IMR-90 (cell line): ENCODE data around the gene DIAPH2.

Experiments
- BHLHE40 ChIP-seq: fragments of 150-350 bp; IDR thresholded peaks from 2 replicates; pipeline ENCODE4 v1.6.1; 2016; ENCODE audit warnings: mild to moderate bottlenecking, low read depth, low read length
- MXI1 ChIP-seq: IDR thresholded peaks from 2 replicates; pipeline ENCODE4 v1.6.1; 2012; ENCODE audit warnings: low read depth, mild to moderate bottlenecking, low read length, moderate library complexity, borderline replicate concordance
- POLR2A ChIP-seq: IDR thresholded peaks from 2 replicates; pipeline ENCODE4 v1.6.1; 2012; ENCODE audit warnings: mild to moderate bottlenecking, low read depth, low read length
- RAD21 ChIP-seq: IDR thresholded peaks from 2 replicates; pipeline ENCODE4 v1.6.1; 2012; ENCODE audit warnings: low read length, improper control_type of control experiment
- RCOR1 ChIP-seq: IDR thresholded peaks from 2 replicates; pipeline ENCODE4 v1.6.1; 2012; ENCODE audit warnings: mild to moderate bottlenecking, low read length, improper control_type of control experiment; ENCODE audit not compliant: insufficient replicate concordance
- RFX5 ChIP-seq: IDR thresholded peaks from 2 replicates; pipeline ENCODE4 v1.8.0; 2012; ENCODE audit warnings: low read depth, mild to moderate bottlenecking, low read length, moderate library complexity
- TF ChIP-seq, protein P1 (sequence below): conservative IDR thresholded peaks from 2 replicates; pipeline ENCODE4 v1.5.1; 2012; ENCODE audit warnings: mild to moderate bottlenecking, low read depth, low read length, improper control_type of control experiment
- TF ChIP-seq, protein P2 (sequence below): fragments of 150-350 bp; IDR thresholded peaks from 2 replicates; pipeline ENCODE4 v1.6.1; 2017; ENCODE audit warnings: mild to moderate bottlenecking, antibody characterized with exemption, low read length, low read depth

DNA sequence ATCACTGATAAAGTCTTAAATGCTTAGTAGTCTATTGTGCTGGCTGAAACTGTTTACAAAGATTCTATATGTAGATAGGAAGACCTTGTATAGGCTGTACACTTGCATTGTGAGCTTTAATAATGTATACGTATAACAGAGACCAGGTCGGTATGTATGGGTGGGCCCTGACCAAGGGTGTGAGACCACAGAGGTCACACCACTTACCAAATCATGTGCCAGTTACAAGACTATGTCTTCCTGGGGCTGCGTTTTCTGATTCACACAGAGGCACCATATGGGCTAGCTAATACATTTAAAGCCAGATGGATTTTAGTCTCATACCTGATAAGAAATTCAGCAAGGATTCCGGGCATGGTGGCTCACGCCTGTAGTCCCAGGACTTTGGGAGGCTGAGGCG is 8.8 kb downstream of the DIAPH2 start:
- TF ChIP-seq RAD21 (no peak), POLR2A (no peak), RFX5 (no peak), RCOR1 (no peak), BHLHE40 (no peak), MXI1 (no peak)
- TF ChIP-seq, protein P1, sequence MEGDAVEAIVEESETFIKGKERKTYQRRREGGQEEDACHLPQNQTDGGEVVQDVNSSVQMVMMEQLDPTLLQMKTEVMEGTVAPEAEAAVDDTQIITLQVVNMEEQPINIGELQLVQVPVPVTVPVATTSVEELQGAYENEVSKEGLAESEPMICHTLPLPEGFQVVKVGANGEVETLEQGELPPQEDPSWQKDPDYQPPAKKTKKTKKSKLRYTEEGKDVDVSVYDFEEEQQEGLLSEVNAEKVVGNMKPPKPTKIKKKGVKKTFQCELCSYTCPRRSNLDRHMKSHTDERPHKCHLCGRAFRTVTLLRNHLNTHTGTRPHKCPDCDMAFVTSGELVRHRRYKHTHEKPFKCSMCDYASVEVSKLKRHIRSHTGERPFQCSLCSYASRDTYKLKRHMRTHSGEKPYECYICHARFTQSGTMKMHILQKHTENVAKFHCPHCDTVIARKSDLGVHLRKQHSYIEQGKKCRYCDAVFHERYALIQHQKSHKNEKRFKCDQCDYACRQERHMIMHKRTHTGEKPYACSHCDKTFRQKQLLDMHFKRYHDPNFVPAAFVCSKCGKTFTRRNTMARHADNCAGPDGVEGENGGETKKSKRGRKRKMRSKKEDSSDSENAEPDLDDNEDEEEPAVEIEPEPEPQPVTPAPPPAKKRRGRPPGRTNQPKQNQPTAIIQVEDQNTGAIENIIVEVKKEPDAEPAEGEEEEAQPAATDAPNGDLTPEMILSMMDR, result no peak
- TF ChIP-seq, protein P2, sequence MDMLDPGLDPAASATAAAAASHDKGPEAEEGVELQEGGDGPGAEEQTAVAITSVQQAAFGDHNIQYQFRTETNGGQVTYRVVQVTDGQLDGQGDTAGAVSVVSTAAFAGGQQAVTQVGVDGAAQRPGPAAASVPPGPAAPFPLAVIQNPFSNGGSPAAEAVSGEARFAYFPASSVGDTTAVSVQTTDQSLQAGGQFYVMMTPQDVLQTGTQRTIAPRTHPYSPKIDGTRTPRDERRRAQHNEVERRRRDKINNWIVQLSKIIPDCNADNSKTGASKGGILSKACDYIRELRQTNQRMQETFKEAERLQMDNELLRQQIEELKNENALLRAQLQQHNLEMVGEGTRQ, result no peak
